GM12878 (cell line): ENCODE results near the gene SCYL1. TPM values are rescaled to one million over a fixed set of nuclear protein-coding genes. Genes with fewer than 3 reads are reported as not detected.

Experiments
- ATAC-seq: fragments of 200-7000 bp; cut with Tn5 transposase; 3 replicates; pipeline ENCODE4 v1.9.1; 2020; ENCODE audit warnings: mild to moderate bottlenecking, moderate library complexity
- BruUV-seq: library from RNA; stranded (reverse); fragments of 400-500 nt; replicated peaks from 2 replicates; lab custom pipeline; 2021; lab: Mats Ljungman, UMichigan
- CTCF ChIA-PET: fragments of 300-600 bp; sonication (Branson Sonifier 250); formaldehyde crosslinking; extraction: SDS; loops from one replicate; lab custom pipeline; 2021; ENCODE audit warnings: inconsistent platforms; lab: Yijun Ruan, JAX
- POLR2A ChIA-PET: fragments of 350-600 bp; formaldehyde crosslinking; extraction: SDS; loops from one replicate; lab custom pipeline; 2021; ENCODE audit warnings: inconsistent platforms; lab: Charles Lee
- RAD21 ChIA-PET: fragments of 300-600 bp; sonication (Branson Sonifier 250); formaldehyde crosslinking; loops from one replicate; lab custom pipeline; 2023; ENCODE audit warnings: antibody characterized with exemption; ENCODE audit not compliant: unreplicated experiment; lab: Charles Lee
- SMC1A ChIA-PET: fragments of 300-600 bp; sonication (Branson Sonifier 250); formaldehyde crosslinking; loops from one replicate; lab custom pipeline; 2023; ENCODE audit not compliant: unreplicated experiment, uncharacterized antibody; lab: Charles Lee
- DNase-seq: peaks from one replicate; pipeline ENCODE4 v3.0.0-alpha.2; 2011; ENCODE audit warnings: low read depth, low spot score
- FAIRE-seq: peaks from 3 replicates; lab custom pipeline; 2011; peaks lifted over from hg19 to GRCh38; lab: Jason Lieb, UNC
- H2AFZ ChIP-seq: 2 replicates; pipeline ENCODE4 v1.6.0; 2011; ENCODE audit warnings: low read depth, low read length, control low read depth; ENCODE audit not compliant: control insufficient read depth
- H3K27ac ChIP-seq: 2 replicates; pipeline ENCODE4 v1.5.1; 2011; ENCODE audit warnings: control low read depth; ENCODE audit not compliant: control insufficient read depth, insufficient read depth
- H3K27me3 ChIP-seq, 2 experiments: replicated peaks in 1 of 2; 2 replicates each; pipeline versions ENCODE4 v1.6.0 to v1.6.1; 2011; ENCODE audit warnings: low read length in 1 of 2; ENCODE audit not compliant: control insufficient read depth in 2 of 2, insufficient read depth in 2 of 2
- H3K36me3 ChIP-seq, 2 experiments: 2 replicates each; pipeline ENCODE4 v1.5.1; 2011; ENCODE audit warnings: low read length in 1 of 2; ENCODE audit not compliant: control insufficient read depth in 2 of 2, insufficient read depth in 2 of 2
- H3K4me1 ChIP-seq: 2 replicates; pipeline ENCODE4 v1.6.1; 2011; ENCODE audit warnings: mild to moderate bottlenecking, low read length, moderate library complexity, mixed read lengths; ENCODE audit not compliant: control insufficient read depth, insufficient read depth
- H3K4me2 ChIP-seq: 2 replicates; pipeline ENCODE4 v1.6.0; 2011; ENCODE audit warnings: control low read depth; ENCODE audit not compliant: control insufficient read depth, insufficient read depth
- H3K4me3 ChIP-seq: fragments of 200-600 bp; sonication (generic); 2 replicates; pipeline ENCODE4 v1.5.1; 2016
- H3K79me2 ChIP-seq: 2 replicates; pipeline ENCODE4 v1.6.0; 2011; ENCODE audit warnings: low read length; ENCODE audit not compliant: control insufficient read depth, insufficient read depth
- H3K9ac ChIP-seq: 2 replicates; pipeline ENCODE4 v1.8.0; 2011; ENCODE audit warnings: low read length, control low read depth, mixed read lengths; ENCODE audit not compliant: control insufficient read depth, insufficient read depth
- H3K9me3 ChIP-seq: replicated peaks from 3 replicates; pipeline ENCODE4 v1.5.1; 2011; ENCODE audit warnings: mild to moderate bottlenecking, low read length; ENCODE audit not compliant: control insufficient read depth, insufficient read depth
- H4K20me1 ChIP-seq: 2 replicates; pipeline ENCODE4 v1.6.0; 2011; ENCODE audit not compliant: control insufficient read depth, insufficient read depth
- ATF7 ChIP-seq: fragments of 450-650 bp; IDR thresholded peaks from 2 replicates; pipeline ENCODE4 v1.6.1; 2016; ENCODE audit warnings: low read depth, mild to moderate bottlenecking
- BACH1 ChIP-seq: fragments of 450-650 bp; IDR thresholded peaks from 2 replicates; pipeline ENCODE4 v1.6.1; 2017; ENCODE audit warnings: mild to moderate bottlenecking, borderline replicate concordance
- CBX5 ChIP-seq: sonication (generic); IDR thresholded peaks from 2 replicates; pipeline ENCODE4 v1.6.1; 2016; ENCODE audit warnings: low read depth, moderate library complexity, mild to moderate bottlenecking, inconsistent platforms
- EED ChIP-seq: sonication (generic); IDR thresholded peaks from 2 replicates; pipeline ENCODE4 v1.6.1; 2016; ENCODE audit warnings: antibody characterized with exemption, low read depth
- GATAD2B ChIP-seq: fragments of 450-650 bp; conservative IDR thresholded peaks from 2 replicates; pipeline ENCODE4 v1.6.1; 2017; ENCODE audit warnings: low read depth, mild to moderate bottlenecking, moderate library complexity
- HCFC1 ChIP-seq: fragments of 150-350 bp; IDR thresholded peaks from 2 replicates; pipeline ENCODE4 v1.6.1; 2014; ENCODE audit warnings: low read length
- HDAC6 ChIP-seq: fragments of 200-600 bp; sonication (generic); IDR thresholded peaks from one replicate; pipeline ENCODE4 v1.8.0; 2017; ENCODE audit warnings: antibody characterized with exemption; ENCODE audit not compliant: unreplicated experiment
- NBN ChIP-seq: fragments of 450-650 bp; IDR thresholded peaks from 2 replicates; pipeline ENCODE4 v1.6.1; 2016
- TARDBP ChIP-seq: IDR thresholded peaks from 2 replicates; pipeline ENCODE4 v1.6.1; 2016; ENCODE audit warnings: borderline replicate concordance
- YY1 ChIP-seq: IDR thresholded peaks from 2 replicates; pipeline ENCODE4 v1.6.1; 2011; ENCODE audit warnings: low read depth, mild to moderate bottlenecking, low read length
- ZNF207 ChIP-seq: fragments of 450-650 bp; IDR thresholded peaks from 2 replicates; pipeline ENCODE4 v1.6.1; 2014; ENCODE audit warnings: antibody characterized with exemption, mild to moderate bottlenecking, borderline replicate concordance
- ZNF24 ChIP-seq: fragments of 450-650 bp; IDR thresholded peaks from 2 replicates; pipeline ENCODE4 v1.6.1; 2017; ENCODE audit warnings: antibody characterized with exemption, mild to moderate bottlenecking
- ZNF592 ChIP-seq: fragments of 450-650 bp; IDR thresholded peaks from 2 replicates; pipeline ENCODE4 v1.6.1; 2017; ENCODE audit warnings: mild to moderate bottlenecking, moderate library complexity
- WGBS: methylation state at CpG from one replicate; pipeline ENCODE4 v1.1.6; 2016; ENCODE audit warnings: low lambda C conversion rate; ENCODE audit not compliant: insufficient replicate concordance, insufficient coverage; ENCODE audit errors: missing lambda C conversion rate; 5-methylcytosine and 5-hydroxymethylcytosine counted together
- in situ Hi-C: fragments of 300-500 bp; cut with MboI; formaldehyde crosslinking; loops from 9 replicates; pipeline ENCODE4 v1.14.3; 2018; ENCODE audit warnings: mixed read lengths
- intact Hi-C: fragments of 100-400 bp; cut with micrococcal nuclease; formaldehyde crosslinking; loops from one replicate; pipeline ENCODE4 v1.14.2; 2022; ENCODE audit not compliant: unreplicated experiment
- polyA plus RNA-seq, 11 experiments: library from polyadenylated mRNA; depleted of rRNA in 4 of 11; unstranded in 6 of 11; stranded (reverse) in 5 of 11; fragments of >200 nt; fragmentation: Nextera tagmentation in 4 of 11; fragmentation: Illumina TruSeq in 1 of 11; extraction: Ambion mirVana in 4 of 11; extraction: Trizol in 1 of 11; gene quantifications; 1 replicate in 1 of 11; 2 replicates in 10 of 11; pipeline versions ENCODE4 v1.2.1 to v1.2.3, GENCODE V29; 2011 to 2016; ENCODE audit warnings: inconsistent platforms in 2 of 11, missing spikeins in 2 of 11, low read depth in 1 of 11
- total RNA-seq, 4 experiments: library from RNA; depleted of rRNA in 3 of 4; stranded (reverse); fragments of >200 nt in 3 of 4; fragmentation: Illumina TruSeq in 1 of 4; extraction: Trizol in 1 of 4; gene quantifications; 2 replicates each; pipeline versions ENCODE4 v1.2.1 to v1.2.3, GENCODE V29; 2013 to 2021
- TF ChIP-seq, protein P1 (sequence below): fragments of 450-650 bp; IDR thresholded peaks from 2 replicates; pipeline ENCODE4 v1.6.1; 2016; ENCODE audit warnings: mild to moderate bottlenecking
- TF ChIP-seq, protein P2 (sequence below), 3 experiments: IDR thresholded peaks in 2 of 3; conservative IDR thresholded peaks in 1 of 3; 2 replicates each; pipeline ENCODE4 v1.5.1; 2011; ENCODE audit warnings: low read depth in 3 of 3, low read length in 3 of 3, mild to moderate bottlenecking in 3 of 3, control low read depth in 2 of 3, moderate library complexity in 2 of 3, inconsistent platforms in 1 of 3, mixed read lengths in 1 of 3; ENCODE audit not compliant: control insufficient read depth in 2 of 3, insufficient read depth in 1 of 3; ENCODE audit errors: extremely low read depth in 1 of 3

SCYL1 gene
- total and polyA plus RNA-seq, 10 of the 15 experiments (the other 5 are each of a cell fraction or from before 2014, with no cell fraction given) = 0.80 to 82.7 (median 51.2) TPM

- Histone ChIP-seq H3K9ac (peak overlapping the region; percentile 62; the same call in 1 of the 2 replicates), H3K79me2 (no peaks in the 10 kb centered on the region), H3K4me1 (peaks cover 11% of the 10 kb centered on the region), H3K36me3 (peaks cover 1 to 5% of the 10 kb centered on the region in 2 experiments; a peak in 3 of 4 replicates), H3K9me3 (no peaks in the 10 kb centered on the region), H3K4me2 (peak overlapping the region; percentile 97), H4K20me1 (no peaks in the 10 kb centered on the region), H3K4me3 (peak overlapping the region; percentile 72; the same call in 1 of the 2 replicates), H3K27me3 (no peaks in the 10 kb centered on the region), H2AFZ (peak overlapping the region; percentile 96), H3K27ac (peak overlapping the region; percentile 61)
- DNase-seq (no peak), ATAC-seq (no peak), FAIRE-seq (no peak)
- BruUV-seq = no TSS peak
- intact Hi-C loops (loop anchor here (1.0 to 2.0 kb wide), 2 partner anchors 29 to 73 kb away; partner anchors contain the start of genes MAP3K11, PCNX3 and ZNRD2), in situ Hi-C loops (no loop called here)
- ChIA-PET POLR2A (interaction anchor here (0.5 to 3.7 kb wide), 16 partner anchors 11 to 122 kb away, joined by 3 to 34 read pairs (median 5); partner anchors contain the start of genes EHBP1L1, FAM89B, MAP3K11 and PCNX3), SMC1A (interaction anchor here (0.6 to 4.1 kb wide), 11 partner anchors 10 to 276 kb away, joined by 3 to 48 read pairs (median 7); partner anchors contain the start of genes EHBP1L1, FAM89B, MAP3K11 and PCNX3), RAD21 (interaction anchor here (0.6 to 4.1 kb wide), 20 partner anchors 8 to 316 kb away, joined by 3 to 58 read pairs (median 4); partner anchors contain the start of genes FAM89B, MALAT1, PCNX3 and RELA), CTCF (interaction anchor here (0.5 to 4.2 kb wide), 27 partner anchors 9 to 263 kb away, joined by 3 to 89 read pairs (median 6); partner anchors contain the start of genes DPF2, EHBP1L1, FAM89B and KCNK7)
- WGBS = 28% methylated on average over 18 of the region's 18 CpGs
- TF ChIP-seq, protein P1, sequence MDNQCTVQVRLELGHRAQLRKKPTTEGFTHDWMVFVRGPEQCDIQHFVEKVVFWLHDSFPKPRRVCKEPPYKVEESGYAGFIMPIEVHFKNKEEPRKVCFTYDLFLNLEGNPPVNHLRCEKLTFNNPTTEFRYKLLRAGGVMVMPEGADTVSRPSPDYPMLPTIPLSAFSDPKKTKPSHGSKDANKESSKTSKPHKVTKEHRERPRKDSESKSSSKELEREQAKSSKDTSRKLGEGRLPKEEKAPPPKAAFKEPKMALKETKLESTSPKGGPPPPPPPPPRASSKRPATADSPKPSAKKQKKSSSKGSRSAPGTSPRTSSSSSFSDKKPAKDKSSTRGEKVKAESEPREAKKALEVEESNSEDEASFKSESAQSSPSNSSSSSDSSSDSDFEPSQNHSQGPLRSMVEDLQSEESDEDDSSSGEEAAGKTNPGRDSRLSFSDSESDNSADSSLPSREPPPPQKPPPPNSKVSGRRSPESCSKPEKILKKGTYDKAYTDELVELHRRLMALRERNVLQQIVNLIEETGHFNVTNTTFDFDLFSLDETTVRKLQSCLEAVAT = 0 out of 2 replicates have a peak, but pooled peaks have one; percentile 12
- TF ChIP-seq ATF7 = 0 out of 2 replicates have a peak, but pooled peaks have one; percentile 6
- no peak for TF ChIP-seq HDAC6
- TF ChIP-seq, protein P2, sequence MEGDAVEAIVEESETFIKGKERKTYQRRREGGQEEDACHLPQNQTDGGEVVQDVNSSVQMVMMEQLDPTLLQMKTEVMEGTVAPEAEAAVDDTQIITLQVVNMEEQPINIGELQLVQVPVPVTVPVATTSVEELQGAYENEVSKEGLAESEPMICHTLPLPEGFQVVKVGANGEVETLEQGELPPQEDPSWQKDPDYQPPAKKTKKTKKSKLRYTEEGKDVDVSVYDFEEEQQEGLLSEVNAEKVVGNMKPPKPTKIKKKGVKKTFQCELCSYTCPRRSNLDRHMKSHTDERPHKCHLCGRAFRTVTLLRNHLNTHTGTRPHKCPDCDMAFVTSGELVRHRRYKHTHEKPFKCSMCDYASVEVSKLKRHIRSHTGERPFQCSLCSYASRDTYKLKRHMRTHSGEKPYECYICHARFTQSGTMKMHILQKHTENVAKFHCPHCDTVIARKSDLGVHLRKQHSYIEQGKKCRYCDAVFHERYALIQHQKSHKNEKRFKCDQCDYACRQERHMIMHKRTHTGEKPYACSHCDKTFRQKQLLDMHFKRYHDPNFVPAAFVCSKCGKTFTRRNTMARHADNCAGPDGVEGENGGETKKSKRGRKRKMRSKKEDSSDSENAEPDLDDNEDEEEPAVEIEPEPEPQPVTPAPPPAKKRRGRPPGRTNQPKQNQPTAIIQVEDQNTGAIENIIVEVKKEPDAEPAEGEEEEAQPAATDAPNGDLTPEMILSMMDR (IDR thresholded peaks at IDR 0.05 in 2 of 3, conservative IDR thresholded peaks at IDR 0.05 in 1 of 3; ENCODE audit: control insufficient read depth in 2 of 3, extremely low read depth in 1 of 3, insufficient read depth in 1 of 3, low read depth in 3 of 3, low read length in 3 of 3) = no peak
- no peak for TF ChIP-seq CBX5
- no peak; the same call in 1 of the 2 replicates for TF ChIP-seq HCFC1
- TF ChIP-seq ZNF24 = no peak
- TF ChIP-seq GATAD2B = peak; percentile 19; the same call in 1 of the 2 replicates
- no peak; the same call in 1 of the 2 replicates for TF ChIP-seq NBN
- TF ChIP-seq YY1 = no peak
- no peak for TF ChIP-seq TARDBP
- no peak for TF ChIP-seq ZNF592
- TF ChIP-seq BACH1 = 0 out of 2 replicates have a peak, but pooled peaks have one; percentile 2
- TF ChIP-seq EED = no peak
- TF ChIP-seq ZNF207 = no peak
Measured at GRCh38 chr11:65541093-65541982, 16.5 kb downstream of the SCYL1 start.
